Measurements from ENCODE around the gene CTBP2. TPM values are rescaled to one million over a fixed set of nuclear protein-coding genes. Genes with fewer than 3 reads are reported as not detected.

Gene CTBP2
- total RNA-seq = 48.5 and 59.6 TPM in 2 replicates

DNA sequence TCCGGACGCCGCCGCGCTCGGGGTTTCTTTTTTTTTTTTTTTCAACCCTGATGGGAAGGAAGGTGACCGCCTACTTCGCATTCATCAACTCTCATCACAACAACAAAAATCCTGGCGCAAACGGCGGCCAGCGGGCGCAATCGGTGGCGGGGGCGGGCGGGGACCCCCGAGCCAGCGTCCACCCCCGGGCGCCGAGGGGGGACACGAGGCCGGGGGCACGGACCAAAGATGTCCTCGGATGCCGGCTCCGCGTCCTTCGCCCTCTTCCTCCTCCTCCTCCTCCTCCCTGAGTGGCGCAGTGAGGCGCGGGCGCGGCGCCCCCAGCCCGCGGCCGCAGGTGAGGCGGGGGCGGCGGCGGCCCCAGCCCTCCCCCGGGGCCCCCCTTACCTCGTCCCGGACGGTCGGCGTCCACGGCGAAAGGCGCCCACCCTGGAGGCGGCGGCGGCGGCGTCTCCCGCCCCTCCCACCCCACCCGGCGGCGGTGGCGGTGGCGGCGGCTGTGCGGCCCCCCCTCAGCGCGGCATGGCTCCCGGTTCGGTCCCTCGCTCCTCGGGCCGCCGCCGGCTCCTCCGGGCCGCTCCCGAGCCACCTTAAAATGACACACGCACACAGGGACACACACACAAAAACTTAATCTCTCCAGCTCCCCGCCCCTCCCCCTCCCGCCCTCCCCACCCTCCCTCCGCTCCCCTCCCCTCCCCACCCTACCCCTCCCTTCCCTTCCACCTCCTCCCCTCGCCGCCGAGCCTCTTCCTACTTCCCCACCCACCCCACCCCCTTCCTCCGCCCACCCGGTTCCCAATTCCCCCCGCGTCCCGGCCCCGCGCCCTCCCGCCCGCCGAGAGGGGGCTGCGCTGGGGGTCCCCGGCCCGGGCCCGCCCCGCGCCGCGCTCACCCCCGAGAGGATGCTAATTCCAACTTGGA is at the start of gene CTBP2:
TSS of gene CTBP2 (minus strand) at position 632 of the 924 bp plus-strand sequence.

GRCh38 chr10:124941823-124942222 is 218.5 kb downstream of the CTBP2 start, which contains the start of gene ZRANB1:
Gene ZRANB1, plus strand, starts transcription at chr10:124942123. Its CDS starts 371 bp downstream, at chr10:124942494.

Other genes starting within 250 kb of the CTBP2 start
- gene ZRANB1, start 218.4 kb downstream of the CTBP2 start, total RNA-seq = 23.3 and 26.1 TPM in 2 replicates

All from smooth muscle cell of bladder (primary cell).